ENCODE results near the gene STAT5A. TPM values are rescaled to one million over a fixed set of nuclear protein-coding genes. Genes with fewer than 3 reads are reported as not detected.

STAT5A gene
- polyA plus RNA-seq, 1 donor from 2014 or later, result 0.28 TPM

GRCh38 chr17:42266918-42267766 is 21.2 kb upstream of the STAT5A start:
- H3K79me2 ChIP-seq (replicated peaks; ENCODE audit: insufficient read depth, low read length), result peaks cover 61% of the 10 kb centered on the region
- H3K27ac ChIP-seq (ENCODE audit: low read length), result no peak overlapping the region
- H3K4me2 ChIP-seq (ENCODE audit: low read length), result no peak overlapping the region

More at GRCh38 chr17:42266918-42267766, 21.2 kb upstream of the STAT5A start:
- no peaks in the 10 kb centered on the region for H3K9me2 ChIP-seq (ENCODE audit: insufficient read depth, low read length)
- TF ChIP-seq POLR2AphosphoS5 (IDR thresholded peaks at IDR 0.05), result no peak
- no peak for TF ChIP-seq EZH2 (IDR thresholded peaks at IDR 0.05; ENCODE audit: borderline replicate concordance, insufficient read depth, low read length, poor library complexity, severe bottlenecking)
- no peak for TF ChIP-seq EP300 (conservative IDR thresholded peaks at IDR 0.05; ENCODE audit: poor library complexity, severe bottlenecking)
- no peak for TF ChIP-seq SMC3 (conservative IDR thresholded peaks at IDR 0.05; ENCODE audit: poor library complexity)
- TF ChIP-seq REST (IDR thresholded peaks at IDR 0.05; ENCODE audit: borderline replicate concordance), result no peak
- no peak for TF ChIP-seq MXI1 (conservative IDR thresholded peaks at IDR 0.05; ENCODE audit: poor library complexity, severe bottlenecking)
- no peak for TF ChIP-seq TAF1 (IDR thresholded peaks at IDR 0.05; ENCODE audit: low read depth)
- no peak for TF ChIP-seq RAD21 (conservative IDR thresholded peaks at IDR 0.05)
- no peak for TF ChIP-seq CTCF (IDR thresholded peaks at IDR 0.05; ENCODE audit: poor library complexity, severe bottlenecking)
- no peaks in the 10 kb centered on the region for H3K36me3 ChIP-seq (ENCODE audit: insufficient read depth, low read length)
- peaks cover 5% of the 10 kb centered on the region for H4K20me1 ChIP-seq (ENCODE audit: insufficient read depth)
- no peak overlapping the region for H2AFZ ChIP-seq (ENCODE audit: low read depth, low read length)
- no peak overlapping the region for H3K4me3 ChIP-seq (ENCODE audit: low read length)
- no peak overlapping the region for H3K9ac ChIP-seq (ENCODE audit: low read length)
- no peaks in the 10 kb centered on the region for H3K9me3 ChIP-seq (ENCODE audit: low read length)
- H3K27me3 ChIP-seq (ENCODE audit: insufficient read depth, low read depth, low read length), result no peaks in the 10 kb centered on the region
- H3F3A ChIP-seq (ENCODE audit: insufficient read depth, low read length, poor library complexity, severe bottlenecking), result no peaks in the 10 kb centered on the region
